Neutrophil (primary cell): ENCODE measurements around the gene GPR162.

Experiments used
- H3K27ac ChIP-seq: fragments of 200-600 bp; sonication (generic); 2 replicates; pipeline ENCODE4 v1.5.1; 2016; ENCODE audit warnings: mild to moderate bottlenecking, moderate library complexity
- H3K27me3 ChIP-seq: fragments of 200-600 bp; sonication (generic); 2 replicates; pipeline ENCODE4 v1.6.0; 2016; ENCODE audit warnings: mild to moderate bottlenecking
- H3K36me3 ChIP-seq: fragments of 200-600 bp; sonication (generic); 2 replicates; pipeline ENCODE4 v1.5.1; 2017
- H3K4me1 ChIP-seq, 2 experiments: fragments of 200-600 bp in 1 of 2; sonication (generic) in 1 of 2; 1 replicate in 1 of 2; 2 replicates in 1 of 2; pipeline versions ENCODE4 v1.5.1 to v1.6.1; 2013 to 2016; ENCODE audit warnings: low read depth in 1 of 2, low read length in 1 of 2, mild to moderate bottlenecking in 1 of 2, moderate library complexity in 1 of 2; ENCODE audit not compliant: control insufficient read depth in 1 of 2, insufficient read depth in 1 of 2
- H3K4me3 ChIP-seq, 2 experiments: fragments of 200-600 bp in 1 of 2; sonication (generic) in 1 of 2; 1 replicate in 1 of 2; 2 replicates in 1 of 2; pipeline ENCODE4 v1.5.1; 2013 to 2016; ENCODE audit warnings: low read depth in 1 of 2, low read length in 1 of 2, mild to moderate bottlenecking in 1 of 2, moderate library complexity in 1 of 2
- H3K9me3 ChIP-seq: fragments of 200-600 bp; sonication (generic); 2 replicates; pipeline ENCODE4 v1.5.1; 2016
- TF ChIP-seq, protein P1 (sequence below): fragments of 200-600 bp; sonication (generic); IDR thresholded peaks from 2 replicates; pipeline ENCODE4 v1.5.1; 2016; ENCODE audit warnings: antibody characterized with exemption

Gene GPR162

DNA sequence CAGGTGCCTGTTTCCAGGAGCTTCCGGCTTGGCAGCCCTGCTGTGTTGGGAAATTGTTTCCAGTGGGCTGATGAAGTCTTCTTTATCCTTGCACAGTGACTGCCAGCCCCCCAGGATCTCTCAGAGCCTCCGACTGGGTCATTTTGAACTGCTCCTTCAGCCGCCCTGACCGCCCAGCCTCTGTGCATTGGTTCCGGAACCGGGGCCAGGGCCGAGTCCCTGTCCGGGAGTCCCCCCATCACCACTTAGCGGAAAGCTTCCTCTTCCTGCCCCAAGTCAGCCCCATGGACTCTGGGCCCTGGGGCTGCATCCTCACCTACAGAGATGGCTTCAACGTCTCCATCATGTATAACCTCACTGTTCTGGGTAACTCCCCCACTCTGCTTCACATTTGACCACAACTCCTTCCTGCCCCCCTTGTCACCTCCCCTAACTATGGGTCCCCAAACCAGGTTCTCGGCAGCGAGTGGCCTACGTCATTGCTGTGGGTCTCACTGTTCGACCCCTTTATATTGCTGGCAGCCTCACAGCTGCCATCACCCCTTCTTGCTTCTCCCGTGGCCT, 47.0 kb upstream of the GPR162 start:
- Histone ChIP-seq H3K9me3 (no peaks in the 10 kb centered on the region), H3K4me3 (no peak overlapping the region), H3K27ac (no peak overlapping the region), H3K36me3 (no peaks in the 10 kb centered on the region), H3K4me1 (peaks cover 18 to 24% of the 10 kb centered on the region in 2 experiments), H3K27me3 (peaks cover 92% of the 10 kb centered on the region)
- TF ChIP-seq, protein P1, sequence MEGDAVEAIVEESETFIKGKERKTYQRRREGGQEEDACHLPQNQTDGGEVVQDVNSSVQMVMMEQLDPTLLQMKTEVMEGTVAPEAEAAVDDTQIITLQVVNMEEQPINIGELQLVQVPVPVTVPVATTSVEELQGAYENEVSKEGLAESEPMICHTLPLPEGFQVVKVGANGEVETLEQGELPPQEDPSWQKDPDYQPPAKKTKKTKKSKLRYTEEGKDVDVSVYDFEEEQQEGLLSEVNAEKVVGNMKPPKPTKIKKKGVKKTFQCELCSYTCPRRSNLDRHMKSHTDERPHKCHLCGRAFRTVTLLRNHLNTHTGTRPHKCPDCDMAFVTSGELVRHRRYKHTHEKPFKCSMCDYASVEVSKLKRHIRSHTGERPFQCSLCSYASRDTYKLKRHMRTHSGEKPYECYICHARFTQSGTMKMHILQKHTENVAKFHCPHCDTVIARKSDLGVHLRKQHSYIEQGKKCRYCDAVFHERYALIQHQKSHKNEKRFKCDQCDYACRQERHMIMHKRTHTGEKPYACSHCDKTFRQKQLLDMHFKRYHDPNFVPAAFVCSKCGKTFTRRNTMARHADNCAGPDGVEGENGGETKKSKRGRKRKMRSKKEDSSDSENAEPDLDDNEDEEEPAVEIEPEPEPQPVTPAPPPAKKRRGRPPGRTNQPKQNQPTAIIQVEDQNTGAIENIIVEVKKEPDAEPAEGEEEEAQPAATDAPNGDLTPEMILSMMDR: no peak

DNA sequence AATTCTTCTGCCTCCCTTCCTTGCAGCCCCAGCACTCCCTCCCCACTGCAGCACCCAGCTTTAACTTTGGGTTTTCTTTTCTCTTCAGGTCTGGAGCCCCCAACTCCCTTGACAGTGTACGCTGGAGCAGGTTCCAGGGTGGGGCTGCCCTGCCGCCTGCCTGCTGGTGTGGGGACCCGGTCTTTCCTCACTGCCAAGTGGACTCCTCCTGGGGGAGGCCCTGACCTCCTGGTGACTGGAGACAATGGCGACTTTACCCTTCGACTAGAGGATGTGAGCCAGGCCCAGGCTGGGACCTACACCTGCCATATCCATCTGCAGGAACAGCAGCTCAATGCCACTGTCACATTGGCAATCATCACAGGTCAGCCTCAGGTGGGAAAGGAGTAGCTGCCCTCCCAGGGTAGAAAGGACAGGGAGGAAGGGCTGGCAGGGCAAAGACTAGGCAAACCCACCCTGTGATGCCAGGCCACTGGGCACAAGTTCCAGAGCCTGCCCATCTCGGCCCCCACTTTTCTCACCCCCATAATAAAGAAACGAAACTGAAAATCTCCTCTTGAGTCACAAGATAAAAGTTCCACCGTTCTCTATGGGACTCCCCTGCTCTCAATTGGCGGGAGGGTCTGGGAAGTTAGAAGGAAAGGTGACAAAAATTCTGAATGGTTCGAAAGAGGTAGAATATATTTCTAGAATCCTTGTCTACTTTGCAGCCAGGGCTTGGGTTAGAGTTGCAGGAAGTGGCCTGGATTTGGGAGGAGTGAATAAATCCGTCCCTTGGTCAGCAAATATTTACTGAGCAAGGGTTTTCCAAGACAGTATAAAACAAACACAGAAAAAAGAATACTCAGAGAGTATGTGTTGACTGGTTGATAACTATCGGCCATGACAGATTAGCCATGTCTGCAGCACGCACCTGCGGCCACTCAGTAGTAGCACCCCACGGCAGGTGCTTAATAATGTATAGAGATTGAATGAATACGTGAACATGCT, 46.1 kb upstream of the GPR162 start:
- Histone ChIP-seq H3K4me1 (peaks cover 18 to 24% of the 10 kb centered on the region in 2 experiments), H3K4me3 (no peak overlapping the region), H3K36me3 (no peaks in the 10 kb centered on the region), H3K27me3 (peaks cover 83% of the 10 kb centered on the region), H3K9me3 (no peaks in the 10 kb centered on the region), H3K27ac (no peak overlapping the region)
- TF ChIP-seq, protein P1: no peak

DNA sequence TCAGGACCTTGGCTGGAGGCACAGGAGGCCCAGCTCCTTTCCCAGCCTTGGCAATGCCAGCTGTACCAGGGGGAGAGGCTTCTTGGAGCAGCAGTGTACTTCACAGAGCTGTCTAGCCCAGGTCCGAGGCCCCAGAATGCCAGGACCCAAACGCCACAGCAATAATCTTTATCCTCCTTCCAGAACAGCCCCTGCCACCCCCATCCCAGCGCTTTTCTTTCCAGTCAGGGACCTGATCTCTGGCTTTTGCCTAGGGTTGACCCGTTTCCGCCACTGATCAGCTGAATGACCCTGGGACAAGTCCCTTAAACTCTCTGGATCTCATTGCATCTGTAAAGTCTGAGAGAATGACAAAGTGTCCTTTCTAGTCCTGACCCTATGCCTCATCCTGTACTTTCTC, 44.2 kb upstream of the GPR162 start:
- Histone ChIP-seq H3K27ac (no peak overlapping the region), H3K27me3 (peaks cover 64% of the 10 kb centered on the region), H3K36me3 (no peaks in the 10 kb centered on the region), H3K9me3 (no peaks in the 10 kb centered on the region), H3K4me3 (no peak overlapping the region), H3K4me1 (peaks cover 17 to 19% of the 10 kb centered on the region in 2 experiments)
- TF ChIP-seq, protein P1: no peak

DNA sequence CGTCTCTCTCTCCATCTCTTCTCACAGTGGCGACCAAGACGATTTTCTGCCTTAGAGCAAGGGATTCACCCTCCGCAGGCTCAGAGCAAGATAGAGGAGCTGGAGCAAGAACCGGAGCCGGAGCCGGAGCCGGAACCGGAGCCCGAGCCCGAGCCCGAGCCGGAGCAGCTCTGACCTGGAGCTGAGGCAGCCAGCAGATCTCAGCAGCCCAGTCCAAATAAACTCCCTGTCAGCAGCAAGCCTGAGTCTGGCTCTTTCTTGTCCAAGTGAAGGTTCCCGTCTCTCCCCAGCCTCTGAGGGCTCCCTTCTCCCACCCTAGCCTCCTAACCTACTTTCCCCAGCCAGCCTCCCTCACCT, 43.4 kb upstream of the GPR162 start:
- Histone ChIP-seq H3K36me3 (no peaks in the 10 kb centered on the region), H3K27me3 (peaks cover 56% of the 10 kb centered on the region), H3K4me1 (peaks cover 12 to 15% of the 10 kb centered on the region in 2 experiments), H3K4me3 (peak overlapping the region; percentile 51 to 60), H3K9me3 (no peaks in the 10 kb centered on the region), H3K27ac (no peak overlapping the region)
- TF ChIP-seq, protein P1: no peak

DNA sequence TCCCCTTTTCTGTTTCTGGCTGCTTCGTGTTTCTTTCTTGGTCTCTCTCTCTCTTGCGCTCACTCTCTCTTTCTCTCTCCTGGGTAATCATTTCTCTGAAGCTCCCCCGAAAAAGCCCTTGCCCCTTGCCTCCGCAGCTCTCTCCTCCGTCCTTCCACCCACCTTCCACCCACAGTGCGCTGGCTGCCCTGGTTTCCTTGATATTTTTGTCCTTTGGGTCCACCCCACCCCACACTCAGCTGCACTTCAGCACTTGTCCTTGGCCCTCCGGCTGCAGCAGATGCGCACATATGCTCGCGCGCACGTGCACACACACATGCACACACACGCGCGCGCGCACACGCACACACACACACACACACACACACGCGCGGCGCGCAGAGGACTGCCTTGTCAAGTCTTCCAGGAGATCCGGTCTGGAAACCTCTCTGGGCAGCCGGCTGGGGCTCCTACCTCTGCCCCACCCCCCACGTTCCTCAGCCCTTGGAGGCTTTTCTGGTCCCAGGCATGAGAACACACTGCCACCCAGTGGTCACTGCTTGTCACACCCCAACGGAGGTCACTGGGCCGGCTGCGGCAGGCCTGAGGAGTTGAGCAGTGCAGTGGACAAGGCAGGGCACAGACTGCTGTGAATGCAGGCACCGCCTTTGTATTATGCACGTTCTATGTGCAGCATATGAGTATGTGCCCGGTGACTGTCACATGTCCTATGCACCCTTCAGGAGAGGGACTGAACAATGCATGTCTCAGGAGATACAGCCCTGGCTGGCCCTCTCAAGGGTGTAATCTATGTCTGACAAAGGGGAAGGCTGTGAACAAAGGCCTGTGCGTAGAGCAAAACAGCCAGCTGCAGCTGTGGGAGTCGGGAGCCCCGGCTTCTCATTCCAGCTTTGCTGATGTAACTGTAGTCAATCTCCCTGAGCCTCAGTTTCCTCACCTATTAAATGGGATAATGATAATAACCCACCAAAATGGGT, 42.8 kb upstream of the GPR162 start:
- Histone ChIP-seq H3K27ac (peak overlapping the region; percentile 10), H3K9me3 (no peaks in the 10 kb centered on the region), H3K36me3 (no peaks in the 10 kb centered on the region), H3K4me1 (peaks cover 12 to 16% of the 10 kb centered on the region in 2 experiments), H3K4me3 (peak overlapping the region; percentile 51 to 60), H3K27me3 (peaks cover 49% of the 10 kb centered on the region)
- TF ChIP-seq, protein P1: peak; percentile 93
